Measurements from ENCODE around the gene PARP9.

- TF ChIP-seq EZH2phosphoT487 (IDR thresholded peaks at IDR 0.05; ENCODE audit: borderline replicate concordance, low read length), result no peak
- no peak for TF ChIP-seq CTCF (conservative IDR thresholded peaks at IDR 0.05; ENCODE audit: low read depth, low read length)
- TF ChIP-seq EZH2 (IDR thresholded peaks at IDR 0.05; ENCODE audit: low read length, unreplicated experiment), result no peak
These were observed 44.4 kb downstream of the PARP9 start for GRCh38 chr3:122519693-122520092.

Data from PC-3 (cell line).